Mesodermal cell (in vitro differentiated cells): ENCODE measurements around the gene MTMR1.

Experiments used
- H3K27ac ChIP-seq: 2 replicates; pipeline ENCODE4 v1.7.0; 2013; ENCODE audit warnings: mild to moderate bottlenecking, low read depth, low read length, moderate library complexity; ENCODE audit not compliant: severe bottlenecking
- H3K36me3 ChIP-seq: 2 replicates; pipeline ENCODE4 v1.7.1; 2013; ENCODE audit warnings: mild to moderate bottlenecking, low read length, moderate library complexity; ENCODE audit not compliant: control insufficient read depth, insufficient read depth
- H3K4me1 ChIP-seq: one replicate; pipeline ENCODE4 v1.7.1; 2013; ENCODE audit warnings: mild to moderate bottlenecking, low read length; ENCODE audit not compliant: insufficient read depth, control insufficient read depth, poor library complexity, severe bottlenecking
- H3K4me3 ChIP-seq: 2 replicates; pipeline ENCODE4 v1.7.0; 2013; ENCODE audit warnings: low read length, control low read depth, mild to moderate bottlenecking; ENCODE audit not compliant: insufficient read depth, poor library complexity, severe bottlenecking; ENCODE audit errors: extremely low read depth
- H3K9me3 ChIP-seq: 2 replicates; pipeline ENCODE4 v1.7.1; 2013; ENCODE audit warnings: mild to moderate bottlenecking, low read length, moderate library complexity; ENCODE audit not compliant: control insufficient read depth
- WGBS, 2 experiments: methylation state at CpG; one replicate each; pipeline ENCODE4 v1.1.5; 2013; ENCODE audit warnings: missing lambda C conversion rate in 2 of 2; ENCODE audit not compliant: insufficient coverage in 2 of 2; 5-methylcytosine and 5-hydroxymethylcytosine counted together

MTMR1 gene

GRCh38 chrX:150769408-150769807 is 76.2 kb downstream of the MTMR1 start:
- H3K4me1 ChIP-seq, result peaks cover 4% of the 10 kb centered on the region
- H3K36me3 ChIP-seq, result peaks cover 2% of the 10 kb centered on the region
- no peak overlapping the region for H3K4me3 ChIP-seq
- no peak overlapping the region for H3K27ac ChIP-seq
- H3K9me3 ChIP-seq, result no peaks in the 10 kb centered on the region
- 90 to 94% methylated on average over 8 to 10 of the region's 13 CpGs for WGBS, 2 experiments

- Histone ChIP-seq H3K27ac (no peak overlapping the region), H3K4me1 (peaks cover 4% of the 10 kb centered on the region)
- WGBS, 2 experiments, result 85 to 93% methylated on average over 5 to 12 of the region's 17 CpGs
These were observed 77.4 kb downstream of the MTMR1 start for GRCh38 chrX:150770623-150771022.

GRCh38 chrX:150771116-150771515 is 77.9 kb downstream of the MTMR1 start:
- Histone ChIP-seq H3K4me1 (peaks cover 4% of the 10 kb centered on the region), H3K4me3 (no peak overlapping the region), H3K9me3 (no peaks in the 10 kb centered on the region), H3K27ac (no peak overlapping the region), H3K36me3 (no peaks in the 10 kb centered on the region)
- 89 to 94% methylated on average over 8 to 12 of the region's 16 CpGs for WGBS, 2 experiments

More at GRCh38 chrX:150770623-150771022, 77.4 kb downstream of the MTMR1 start:
- Histone ChIP-seq H3K9me3 (no peaks in the 10 kb centered on the region), H3K36me3 (no peaks in the 10 kb centered on the region), H3K4me3 (no peak overlapping the region)

- H3K4me3 ChIP-seq, result no peak overlapping the region
- H3K27ac ChIP-seq, result no peak overlapping the region
- no peaks in the 10 kb centered on the region for H3K9me3 ChIP-seq
- no peaks in the 10 kb centered on the region for H3K36me3 ChIP-seq
- H3K4me1 ChIP-seq, result no peaks in the 10 kb centered on the region
- 24 to 60% methylated on average over 5 to 14 of the region's 26 CpGs for WGBS, 2 experiments
These were observed 79.2 kb downstream of the MTMR1 start for GRCh38 chrX:150772150-150772970.

GRCh38 chrX:150773117-150773516 is 79.9 kb downstream of the MTMR1 start:
- Histone ChIP-seq H3K4me3 (no peak overlapping the region), H3K36me3 (no peaks in the 10 kb centered on the region), H3K27ac (no peak overlapping the region), H3K9me3 (no peaks in the 10 kb centered on the region), H3K4me1 (no peaks in the 10 kb centered on the region)
- 93 to 100% methylated on average over 1 to 3 of the region's 8 CpGs for whole genome bisulfite sequencing, 2 experiments

GRCh38 chrX:150773634-150774033 is 80.4 kb downstream of the MTMR1 start:
- Histone ChIP-seq H3K9me3 (no peaks in the 10 kb centered on the region), H3K4me1 (no peaks in the 10 kb centered on the region), H3K27ac (no peak overlapping the region), H3K36me3 (no peaks in the 10 kb centered on the region), H3K4me3 (no peak overlapping the region)
- WGBS, 2 experiments, result 93 to 100% methylated on average over 1 to 2 of the region's 4 CpGs

GRCh38 chrX:150774798-150775568 is 81.8 kb downstream of the MTMR1 start:
- H3K4me1 ChIP-seq, result no peaks in the 10 kb centered on the region
- H3K36me3 ChIP-seq, result no peaks in the 10 kb centered on the region
- H3K27ac ChIP-seq, result no peak overlapping the region
- H3K4me3 ChIP-seq, result no peak overlapping the region
- no peaks in the 10 kb centered on the region for H3K9me3 ChIP-seq
- 94 to 97% methylated on average over 7 to 12 of the region's 14 CpGs for WGBS, 2 experiments

GRCh38 chrX:150775569-150776350 is 82.6 kb downstream of the MTMR1 start:
- no peak overlapping the region for H3K4me3 ChIP-seq
- H3K36me3 ChIP-seq, result no peaks in the 10 kb centered on the region
- 93 to 94% methylated on average over 3 to 13 of the region's 18 CpGs for WGBS, 2 experiments
- H3K4me1 ChIP-seq, result no peaks in the 10 kb centered on the region
- no peak overlapping the region for H3K27ac ChIP-seq
- H3K9me3 ChIP-seq, result no peaks in the 10 kb centered on the region

GRCh38 chrX:150777328-150777992 is 84.3 kb downstream of the MTMR1 start:
- no peaks in the 10 kb centered on the region for H3K36me3 ChIP-seq
- no peak overlapping the region for H3K4me3 ChIP-seq
- H3K27ac ChIP-seq, result no peak overlapping the region
- no peaks in the 10 kb centered on the region for H3K4me1 ChIP-seq
- WGBS, 2 experiments, result 91 to 94% methylated on average over 9 to 14 of the region's 18 CpGs
- H3K9me3 ChIP-seq, result no peaks in the 10 kb centered on the region

GRCh38 chrX:150779385-150779784 is 86.2 kb downstream of the MTMR1 start:
- Histone ChIP-seq H3K36me3 (no peaks in the 10 kb centered on the region), H3K27ac (no peak overlapping the region), H3K9me3 (no peaks in the 10 kb centered on the region), H3K4me1 (no peaks in the 10 kb centered on the region), H3K4me3 (no peak overlapping the region)
- 95% methylated on average over 4 of the region's 8 CpGs; no CpG with 5 or more reads in 1 of the 2 experiments for WGBS, 2 experiments
